Spleen (tissue), 11 donors: ENCODE data around the gene MSX2. TPM values are rescaled to one million over a fixed set of nuclear protein-coding genes. Genes with fewer than 3 reads are reported as not detected.
"Not testable (repeated sequence)": the region's sequence is repeated elsewhere in the genome, so short reads cannot be mapped to it uniquely, and the experiment has no call there.

Source experiments
- DNase-seq: peaks from one replicate; pipeline ENCODE4 v3.0.0-alpha.2; 2020
- H3K27ac ChIP-seq, 8 donors: fragments of 200-600 bp; sonication (generic) in 7 of 8; 1 replicate in 4 of 8; 2 replicates in 4 of 8; pipeline versions ENCODE4 v1.5.0 to v1.8.0; 2016 to 2021; ENCODE audit warnings: inconsistent platforms in 4 of 8, mild to moderate bottlenecking in 4 of 8, moderate library complexity in 1 of 8
- H3K27me3 ChIP-seq, 7 donors: fragments of 200-600 bp; sonication (generic) in 6 of 7; replicated peaks in 1 of 7; 1 replicate in 4 of 7; 2 replicates in 3 of 7; pipeline versions ENCODE4 v1.5.0 to v1.8.0; 2016 to 2021; ENCODE audit warnings: inconsistent platforms in 3 of 7, mild to moderate bottlenecking in 1 of 7
- H3K36me3 ChIP-seq, 6 donors: fragments of 200-600 bp; sonication (generic) in 5 of 6; 1 replicate in 4 of 6; 2 replicates in 2 of 6; pipeline versions ENCODE4 v1.5.0 to v1.8.0; 2016 to 2021; ENCODE audit warnings: inconsistent platforms in 2 of 6
- H3K4me1 ChIP-seq, 6 donors: fragments of 200-600 bp; sonication (generic) in 5 of 6; 1 replicate in 3 of 6; 2 replicates in 3 of 6; pipeline versions ENCODE4 v1.5.0 to v1.8.0; 2016 to 2021; ENCODE audit warnings: inconsistent platforms in 3 of 6
- H3K4me3 ChIP-seq, 8 donors: fragments of 200-600 bp; sonication (generic) in 7 of 8; 1 replicate in 4 of 8; 2 replicates in 4 of 8; pipeline versions ENCODE4 v1.5.0 to v1.8.0; 2016 to 2021; ENCODE audit warnings: inconsistent platforms in 4 of 8, mild to moderate bottlenecking in 4 of 8, moderate library complexity in 2 of 8
- H3K9me3 ChIP-seq, 8 donors: fragments of 200-600 bp; sonication (generic) in 7 of 8; 1 replicate in 4 of 8; 2 replicates in 4 of 8; pipeline versions ENCODE4 v1.5.0 to v1.8.0; 2016 to 2021; ENCODE audit warnings: inconsistent platforms in 4 of 8
- CTCF ChIP-seq, 11 experiments: fragments of 200-600 bp in 7 of 11; fragments of 450-650 bp in 4 of 11; sonication (generic) in 4 of 11; IDR thresholded peaks in 8 of 11; conservative IDR thresholded peaks in 3 of 11; 1 replicate in 7 of 11; 2 replicates in 4 of 11; pipeline versions ENCODE4 v1.4.0 to v1.8.0; 2016 to 2021; ENCODE audit warnings: antibody characterized with exemption in 11 of 11, inconsistent platforms in 4 of 11, mild to moderate bottlenecking in 1 of 11
- POLR2A ChIP-seq, 3 donors: fragments of 450-650 bp; IDR thresholded peaks; one replicate each; pipeline ENCODE4 v1.5.1; 2017; ENCODE audit warnings: antibody characterized with exemption in 3 of 3, mild to moderate bottlenecking in 1 of 3
- POLR2AphosphoS5 ChIP-seq, 3 donors: sonication (generic); formaldehyde crosslinking; IDR thresholded peaks; one replicate each; pipeline ENCODE4 v1.5.1; 2017; ENCODE audit warnings: antibody characterized with exemption in 3 of 3
- WGBS, 5 donors: extraction: QIAGEN DNeasy Blood & Tissue Kit in 3 of 5; methylation state at CpG; one replicate each; pipeline versions ENCODE4 v1.1.5 to v1.1.7; 2013 to 2018; 5-methylcytosine and 5-hydroxymethylcytosine counted together
- intact Hi-C: fragments of 100-400 bp; cut with DNase I; formaldehyde crosslinking; loops from one replicate; pipeline ENCODE4 v1.15.0; 2023; ENCODE audit warnings: low total_unique reads
- polyA plus RNA-seq, 3 donors: library from polyadenylated mRNA; stranded (reverse); fragments of 200-250 nt; gene quantifications; one replicate each; pipeline ENCODE4 v1.2.1, GENCODE V29; 2013
- total RNA-seq, 7 donors: library from RNA; depleted of rRNA in 3 of 7; stranded (reverse); fragments of >200 nt in 3 of 7; fragmentation: NEBNext Ultra II Directional in 4 of 7; extraction: Animal tissue kit (Norgen Biotek cat#: 25700) in 4 of 7; gene quantifications; one replicate each; pipeline versions ENCODE4 v1.1.0 to v1.2.1, GENCODE V29; 2016 to 2021
- donor health status: healthy with polysubstance abuse.
- donor health status: DM: no; HTN: no; CAD: no; lungs with moderate emphysema.
- donor health status: DM: no; HTN: no; CAD: no.
- donor health status: Bipolar disorder and iron deficiency.
- donor health status: healthy.
- donor health status: DM: no; HTN: no; CAD: no.
- donor health status: DM: yes; HTN: yes; CAD: no.

The MSX2 gene
- total and polyA plus RNA-seq, 10 donors: 0.11 to 3.2 (median 0.36) TPM

- H3K27me3 ChIP-seq: peaks cover 0 to 49% (median 26%) of the 10 kb centered on the region in 7 donors
- H3K4me3 ChIP-seq: no peak overlapping the region
- intact Hi-C loops: no loop called here
- H3K27ac ChIP-seq: no peak overlapping the region
- DNase-seq: no peak
- no peaks in the 10 kb centered on the region for H3K9me3 ChIP-seq
- TF ChIP-seq POLR2A (IDR thresholded peaks at IDR 0.05): no peak
- TF ChIP-seq CTCF (IDR thresholded peaks at IDR 0.05 in 8 of 11, conservative IDR thresholded peaks at IDR 0.05 in 3 of 11): no peak
- TF ChIP-seq POLR2AphosphoS5 (IDR thresholded peaks at IDR 0.05): no peak
- peaks cover 0 to 11% (median 4%) of the 10 kb centered on the region in 6 donors for H3K4me1 ChIP-seq
- 59 to 74% (median 71%) methylated on average over 2 of the region's 2 CpGs for WGBS, 5 donors
- no peaks in the 10 kb centered on the region for H3K36me3 ChIP-seq
These were observed 30.7 kb downstream of the MSX2 start for GRCh38 chr5:174755106-174755505.

- intact Hi-C loops: no loop called here
These were observed 34.7 kb downstream of the MSX2 start for GRCh38 chr5:174759091-174759490.

GRCh38 chr5:174760721-174761120, 36.3 kb downstream of the MSX2 start:
- Histone ChIP-seq H3K4me1 (no peaks in the 10 kb centered on the region), H3K27me3 (peaks cover 0 to 10% (median 0%) of the 10 kb centered on the region in 7 donors), H3K36me3 (no peaks in the 10 kb centered on the region), H3K27ac (no peak overlapping the region), H3K4me3 (no peak overlapping the region), H3K9me3 (no peaks in the 10 kb centered on the region)
- intact Hi-C loops: no loop called here
- no peak for DNase-seq
- TF ChIP-seq CTCF (IDR thresholded peaks at IDR 0.05 in 8 of 11, conservative IDR thresholded peaks at IDR 0.05 in 3 of 11): no peak
- no peak for TF ChIP-seq POLR2A (IDR thresholded peaks at IDR 0.05)
- no peak for TF ChIP-seq POLR2AphosphoS5 (IDR thresholded peaks at IDR 0.05)
- WGBS, 5 donors: 90 to 92% (median 91%) methylated on average over 11 of the region's 11 CpGs

More at GRCh38 chr5:174759091-174759490, 34.7 kb downstream of the MSX2 start:
- no peak for TF ChIP-seq POLR2AphosphoS5 (IDR thresholded peaks at IDR 0.05)
- no peak for TF ChIP-seq CTCF (IDR thresholded peaks at IDR 0.05 in 8 of 11, conservative IDR thresholded peaks at IDR 0.05 in 3 of 11)
- no peak for TF ChIP-seq POLR2A (IDR thresholded peaks at IDR 0.05)
- Histone ChIP-seq H3K9me3 (no peaks in the 10 kb centered on the region), H3K27ac (no peak overlapping the region), H3K4me3 (no peak overlapping the region), H3K4me1 (no peaks in the 10 kb centered on the region), H3K27me3 (peaks cover 0 to 15% (median 0%) of the 10 kb centered on the region in 7 donors), H3K36me3 (no peaks in the 10 kb centered on the region)
- no peak for DNase-seq
- 70 to 80% (median 74%) methylated on average over 3 of the region's 3 CpGs for WGBS, 5 donors

GRCh38 chr5:174761341-174761740, 37.0 kb downstream of the MSX2 start:
- H3K4me3 ChIP-seq, H3K9me3 ChIP-seq, H3K27ac ChIP-seq, H3K36me3 ChIP-seq, DNase-seq, intact Hi-C loops, H3K4me1 ChIP-seq: not testable (repeated sequence)
- 81 to 97% (median 88%) methylated on average over 1 to 2 of the region's 2 CpGs for WGBS, 5 donors
- H3K27me3 ChIP-seq: peaks cover 0 to 10% (median 0%) of the 10 kb centered on the region in 7 donors

- intact Hi-C loops: no loop called here
- Histone ChIP-seq H3K4me3 (no peak overlapping the region), H3K4me1 (no peaks in the 10 kb centered on the region), H3K9me3 (no peaks in the 10 kb centered on the region), H3K27me3 (peaks cover 0 to 10% (median 0%) of the 10 kb centered on the region in 7 donors), H3K36me3 (no peaks in the 10 kb centered on the region), H3K27ac (no peak overlapping the region)
- 80 to 85% (median 84%) methylated on average over 8 to 10 of the region's 10 CpGs for WGBS, 5 donors
- TF ChIP-seq CTCF (IDR thresholded peaks at IDR 0.05 in 8 of 11, conservative IDR thresholded peaks at IDR 0.05 in 3 of 11) (no peak), POLR2AphosphoS5 (IDR thresholded peaks at IDR 0.05) (no peak), POLR2A (IDR thresholded peaks at IDR 0.05) (no peak)
- DNase-seq: no peak
These were observed 39.9 kb downstream of the MSX2 start for GRCh38 chr5:174764309-174764708.
